Coronary artery (tissue), 2 donors: ENCODE results near the gene FOXN3.
A peak's percentile ranks its signal among the peaks of the same experiment; 100 is the strongest.

Experiments used
- DNase-seq: peaks from one replicate; pipeline ENCODE4 v3.0.0-alpha.2; 2017; ENCODE audit warnings: low spot score
- H3K27ac ChIP-seq, 2 donors: fragments of 200-600 bp; sonication (generic); one replicate each; pipeline ENCODE4 v1.5.1; 2016 to 2019
- H3K4me3 ChIP-seq: fragments of 200-600 bp; sonication (generic); 2 replicates; pipeline ENCODE4 v1.5.1; 2016; ENCODE audit warnings: mild to moderate bottlenecking, moderate library complexity
- CTCF ChIP-seq: fragments of 200-600 bp; sonication (generic); IDR thresholded peaks from one replicate; pipeline ENCODE4 v1.5.1; 2019; ENCODE audit warnings: antibody characterized with exemption

The FOXN3 gene

GRCh38 chr14:89221109-89221810 is 195.8 kb downstream of the FOXN3 start:
- no peak for DNase-seq
- H3K27ac ChIP-seq: no peak overlapping the region
- no peak for TF ChIP-seq CTCF
- no peak overlapping the region for H3K4me3 ChIP-seq

- Histone ChIP-seq H3K4me3 (no peak overlapping the region), H3K27ac (no peak overlapping the region)
- DNase-seq: no peak
- no peak for TF ChIP-seq CTCF
These were observed 198.0 kb downstream of the FOXN3 start for GRCh38 chr14:89219051-89219450.

- H3K27ac ChIP-seq: no peak overlapping the region
- DNase-seq: no peak
- no peak overlapping the region for H3K4me3 ChIP-seq
- TF ChIP-seq CTCF: no peak
These were observed 199.1 kb downstream of the FOXN3 start for GRCh38 chr14:89217891-89218290.

- Histone ChIP-seq H3K27ac (no peak overlapping the region), H3K4me3 (no peak overlapping the region)
- no peak for DNase-seq
- no peak for TF ChIP-seq CTCF
These were observed 201.5 kb downstream of the FOXN3 start for GRCh38 chr14:89215531-89215930.

GRCh38 chr14:89215114-89215513 is 201.9 kb downstream of the FOXN3 start:
- Histone ChIP-seq H3K4me3 (no peak overlapping the region), H3K27ac (no peak overlapping the region)
- TF ChIP-seq CTCF: no peak
- DNase-seq: no peak

- no peak for TF ChIP-seq CTCF
- no peak for DNase-seq
- Histone ChIP-seq H3K4me3 (peak overlapping the region; percentile 6), H3K27ac (peak overlapping the region in 1 of 2 donors; percentile 42)
These were observed 202.6 kb downstream of the FOXN3 start for GRCh38 chr14:89214221-89214965.
